Measurements from ENCODE around the gene PHKA1. TPM values are rescaled to one million over a fixed set of nuclear protein-coding genes. Genes with fewer than 3 reads are reported as not detected.

The PHKA1 gene
- polyA plus RNA-seq, 1 donor from 2014 or later, result 2.7 TPM

- Histone ChIP-seq H3K9ac (ENCODE audit: low read length) (no peak overlapping the region), H3F3A (ENCODE audit: insufficient read depth, low read length, poor library complexity, severe bottlenecking) (no peaks in the 10 kb centered on the region), H3K27ac (ENCODE audit: low read length) (no peak overlapping the region), H3K79me2 (replicated peaks; ENCODE audit: insufficient read depth, low read length) (no peaks in the 10 kb centered on the region), H3K4me3 (ENCODE audit: low read length) (no peak overlapping the region), H2AFZ (ENCODE audit: low read depth, low read length) (no peak overlapping the region), H4K20me1 (ENCODE audit: insufficient read depth) (no peaks in the 10 kb centered on the region), H3K4me2 (ENCODE audit: low read length) (no peak overlapping the region), H3K9me3 (ENCODE audit: low read length) (no peaks in the 10 kb centered on the region), H3K27me3 (ENCODE audit: insufficient read depth, low read depth, low read length) (no peaks in the 10 kb centered on the region), H3K36me3 (ENCODE audit: insufficient read depth, low read length) (no peaks in the 10 kb centered on the region), H3K9me2 (ENCODE audit: insufficient read depth, low read length) (no peaks in the 10 kb centered on the region)
- TF ChIP-seq POLR2AphosphoS5 (IDR thresholded peaks at IDR 0.05), result no peak
These were observed 78.2 kb downstream of the PHKA1 start for GRCh38 chrX:72635930-72636329.

GRCh38 chrX:72634331-72634730, 79.8 kb downstream of the PHKA1 start:
- H3K4me3 ChIP-seq (ENCODE audit: low read length), result no peak overlapping the region
- H4K20me1 ChIP-seq (ENCODE audit: insufficient read depth), result no peaks in the 10 kb centered on the region
- no peak overlapping the region for H2AFZ ChIP-seq (ENCODE audit: low read depth, low read length)
- H3K4me2 ChIP-seq (ENCODE audit: low read length), result no peak overlapping the region
- no peaks in the 10 kb centered on the region for H3F3A ChIP-seq (ENCODE audit: insufficient read depth, low read length, poor library complexity, severe bottlenecking)
- no peak overlapping the region for H3K9ac ChIP-seq (ENCODE audit: low read length)
- no peaks in the 10 kb centered on the region for H3K9me2 ChIP-seq (ENCODE audit: insufficient read depth, low read length)
- H3K9me3 ChIP-seq (ENCODE audit: low read length), result no peaks in the 10 kb centered on the region
- H3K36me3 ChIP-seq (ENCODE audit: insufficient read depth, low read length), result no peaks in the 10 kb centered on the region
- H3K27me3 ChIP-seq (ENCODE audit: insufficient read depth, low read depth, low read length), result no peaks in the 10 kb centered on the region
- H3K79me2 ChIP-seq (replicated peaks; ENCODE audit: insufficient read depth, low read length), result no peaks in the 10 kb centered on the region
- TF ChIP-seq MXI1 (conservative IDR thresholded peaks at IDR 0.05; ENCODE audit: poor library complexity, severe bottlenecking) (no peak), EZH2 (IDR thresholded peaks at IDR 0.05; ENCODE audit: borderline replicate concordance, insufficient read depth, low read length, poor library complexity, severe bottlenecking) (no peak), CTCF (IDR thresholded peaks at IDR 0.05; ENCODE audit: poor library complexity, severe bottlenecking) (no peak), SMC3 (conservative IDR thresholded peaks at IDR 0.05; ENCODE audit: poor library complexity) (no peak), REST (IDR thresholded peaks at IDR 0.05; ENCODE audit: borderline replicate concordance) (no peak), POLR2AphosphoS5 (IDR thresholded peaks at IDR 0.05) (no peak), EP300 (conservative IDR thresholded peaks at IDR 0.05; ENCODE audit: poor library complexity, severe bottlenecking) (no peak)
- no peak overlapping the region for H3K27ac ChIP-seq (ENCODE audit: low read length)

GRCh38 chrX:72630185-72630584, 83.9 kb downstream of the PHKA1 start:
- TF ChIP-seq EZH2 (IDR thresholded peaks at IDR 0.05; ENCODE audit: borderline replicate concordance, insufficient read depth, low read length, poor library complexity, severe bottlenecking), result no peak
- TF ChIP-seq TAF1 (IDR thresholded peaks at IDR 0.05; ENCODE audit: low read depth), result no peak
- TF ChIP-seq SMC3 (conservative IDR thresholded peaks at IDR 0.05; ENCODE audit: poor library complexity), result no peak
- TF ChIP-seq POLR2AphosphoS5 (IDR thresholded peaks at IDR 0.05), result no peak
- no peak for TF ChIP-seq REST (IDR thresholded peaks at IDR 0.05; ENCODE audit: borderline replicate concordance)
- TF ChIP-seq CTCF (IDR thresholded peaks at IDR 0.05; ENCODE audit: poor library complexity, severe bottlenecking), result no peak
- no peak for TF ChIP-seq RAD21 (conservative IDR thresholded peaks at IDR 0.05)
- Histone ChIP-seq H3K27me3 (ENCODE audit: insufficient read depth, low read depth, low read length) (no peaks in the 10 kb centered on the region), H3K9me3 (ENCODE audit: low read length) (no peaks in the 10 kb centered on the region), H3K36me3 (ENCODE audit: insufficient read depth, low read length) (no peaks in the 10 kb centered on the region), H3K4me2 (ENCODE audit: low read length) (no peak overlapping the region), H3K79me2 (replicated peaks; ENCODE audit: insufficient read depth, low read length) (no peaks in the 10 kb centered on the region), H3K4me3 (ENCODE audit: low read length) (no peak overlapping the region), H4K20me1 (ENCODE audit: insufficient read depth) (no peaks in the 10 kb centered on the region), H2AFZ (ENCODE audit: low read depth, low read length) (no peak overlapping the region), H3K9ac (ENCODE audit: low read length) (no peak overlapping the region), H3K27ac (ENCODE audit: low read length) (no peak overlapping the region), H3F3A (ENCODE audit: insufficient read depth, low read length, poor library complexity, severe bottlenecking) (no peaks in the 10 kb centered on the region), H3K9me2 (ENCODE audit: insufficient read depth, low read length) (no peaks in the 10 kb centered on the region)
